HG03457 (cell line): ENCODE data around the gene FCRL5.
"Not testable (repeated sequence)": the region's sequence is repeated elsewhere in the genome, so short reads cannot be mapped to it uniquely, and the experiment has no call there.

ENCODE experiments used
- ATAC-seq: cut with Tn5 transposase; IDR thresholded peaks from one replicate; pipeline ENCODE4 v1.9.1; 2021; ENCODE audit warnings: moderate number of reproducible peaks; ENCODE audit not compliant: unreplicated experiment

FCRL5 gene

DNA sequence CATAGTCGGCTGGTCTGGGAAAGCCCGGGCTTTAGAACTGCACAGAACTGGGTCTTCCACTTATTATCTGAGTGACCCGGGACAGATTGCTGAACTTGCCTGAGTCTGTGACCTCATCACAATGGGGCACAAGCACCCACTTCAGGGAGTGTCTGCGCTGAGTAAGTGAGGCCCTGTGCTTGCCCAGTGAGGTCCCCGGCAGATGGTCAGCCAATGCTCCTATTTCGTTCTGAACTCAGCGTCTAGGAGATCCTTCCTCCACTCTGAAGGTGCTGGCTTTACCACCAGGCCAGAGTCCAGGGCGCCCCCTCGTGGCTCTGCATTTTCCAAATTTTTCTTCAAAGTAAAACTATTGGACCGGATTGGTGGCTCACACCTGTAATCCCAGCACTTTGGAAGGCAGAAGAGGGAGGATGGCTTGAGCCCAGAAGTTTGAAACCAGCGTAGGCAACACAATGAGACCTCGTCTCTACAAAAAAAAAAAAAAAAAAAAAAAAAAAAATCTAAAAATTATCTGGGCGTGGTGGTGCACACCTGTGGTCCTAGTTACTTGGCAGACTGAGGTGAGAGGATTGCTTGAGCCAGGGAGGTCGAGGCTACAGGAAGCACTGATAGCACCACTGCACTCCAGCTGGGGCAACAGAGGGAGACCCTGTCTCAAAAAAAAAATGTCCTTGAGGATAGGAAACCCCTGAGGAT lies 61.7 kb downstream of the FCRL5 start:
- no peak for ATAC-seq

DNA sequence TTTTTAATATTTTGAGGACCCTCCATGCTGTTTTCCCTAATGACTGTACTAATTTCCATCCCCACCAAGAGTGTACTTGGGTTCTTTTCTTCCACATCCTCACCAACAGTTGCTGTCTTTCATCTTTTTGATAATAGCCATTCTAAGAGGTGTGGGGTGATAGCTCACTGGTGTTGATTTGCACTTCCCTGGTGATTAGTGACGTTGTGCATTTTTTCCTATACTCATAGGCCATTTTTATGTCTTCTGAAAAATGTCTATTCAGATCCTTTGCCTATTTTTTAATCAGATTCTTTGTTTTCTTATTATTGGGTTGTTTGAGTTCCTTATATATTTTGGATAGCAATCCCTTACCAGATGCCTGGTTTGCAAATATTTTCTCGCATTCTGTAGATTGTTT lies 64.2 kb downstream of the FCRL5 start:
- ATAC-seq, result no peak

- no peak for ATAC-seq
These were observed 64.8 kb downstream of the FCRL5 start for GRCh38 chr1:157487504-157487903.

- ATAC-seq, result no peak
These were observed 65.2 kb downstream of the FCRL5 start for GRCh38 chr1:157487096-157487495.

DNA sequence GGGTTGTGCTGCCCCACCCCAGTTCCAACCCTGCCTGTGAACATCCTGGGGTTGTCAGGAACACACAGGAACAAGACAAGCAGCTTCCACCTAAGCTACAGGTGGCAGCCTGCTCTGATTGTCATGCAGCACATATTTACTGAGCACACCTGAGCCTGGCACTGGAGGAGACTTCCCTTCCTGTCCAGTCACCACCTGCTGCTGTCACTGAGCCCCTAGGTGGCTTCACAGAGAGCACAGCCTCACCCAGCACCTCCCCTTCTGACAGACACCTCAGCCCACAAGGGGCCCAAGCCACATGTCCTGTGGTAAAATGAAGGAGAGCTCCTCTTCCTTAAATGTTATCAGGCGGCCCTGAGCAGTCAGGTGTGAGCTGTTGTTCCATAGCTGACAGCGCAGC lies 65.9 kb downstream of the FCRL5 start:
- not testable (repeated sequence) for ATAC-seq

DNA sequence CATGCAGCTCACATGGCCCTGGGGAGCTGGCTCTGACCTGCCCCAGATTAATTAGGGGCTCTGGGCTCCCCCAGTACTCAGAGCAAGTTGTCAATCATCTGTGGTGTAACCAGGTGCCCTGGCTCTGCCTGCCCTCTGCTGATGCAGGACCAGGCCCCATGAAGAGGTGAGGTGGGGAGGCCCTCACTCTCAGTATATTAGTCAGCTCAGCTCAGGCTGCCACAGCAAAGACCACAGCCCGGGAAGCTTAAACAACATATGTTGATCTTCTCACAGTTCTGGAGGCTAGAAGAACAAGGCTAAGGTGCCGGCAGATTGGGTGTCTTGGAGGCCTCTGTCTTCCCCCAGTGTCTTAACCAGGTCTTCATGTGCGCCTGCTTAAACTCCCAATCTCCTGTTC lies 66.5 kb downstream of the FCRL5 start:
- no peak for ATAC-seq

DNA sequence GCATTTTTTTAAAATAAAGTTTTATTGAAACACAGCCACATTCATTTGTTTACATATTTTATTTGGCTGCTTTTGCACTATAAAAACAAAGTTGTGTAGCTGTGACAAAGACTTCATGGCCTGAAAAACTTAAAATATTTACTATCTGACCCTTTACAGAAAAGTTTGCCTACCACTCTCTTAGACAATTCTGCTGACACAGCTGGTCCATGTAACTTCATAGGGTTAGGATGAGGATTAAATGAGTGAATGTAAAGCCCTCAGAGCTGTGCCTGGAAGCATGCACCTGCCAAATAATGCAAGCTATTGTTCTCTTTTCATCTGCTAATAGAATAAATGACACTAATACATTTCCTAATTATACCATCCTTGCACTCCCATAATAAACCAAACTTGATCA lies 67.7 kb downstream of the FCRL5 start:
- no peak for ATAC-seq

GRCh38 chr1:157483635-157484034 lies 68.7 kb downstream of the FCRL5 start:
- ATAC-seq, result no peak

- ATAC-seq, result no peak
These were observed 69.6 kb downstream of the FCRL5 start for GRCh38 chr1:157482717-157483116.

- no peak for ATAC-seq
These were observed 70.1 kb downstream of the FCRL5 start for GRCh38 chr1:157482174-157482573.

GRCh38 chr1:157478030-157478429 lies 74.3 kb downstream of the FCRL5 start:
- no peak for ATAC-seq

DNA sequence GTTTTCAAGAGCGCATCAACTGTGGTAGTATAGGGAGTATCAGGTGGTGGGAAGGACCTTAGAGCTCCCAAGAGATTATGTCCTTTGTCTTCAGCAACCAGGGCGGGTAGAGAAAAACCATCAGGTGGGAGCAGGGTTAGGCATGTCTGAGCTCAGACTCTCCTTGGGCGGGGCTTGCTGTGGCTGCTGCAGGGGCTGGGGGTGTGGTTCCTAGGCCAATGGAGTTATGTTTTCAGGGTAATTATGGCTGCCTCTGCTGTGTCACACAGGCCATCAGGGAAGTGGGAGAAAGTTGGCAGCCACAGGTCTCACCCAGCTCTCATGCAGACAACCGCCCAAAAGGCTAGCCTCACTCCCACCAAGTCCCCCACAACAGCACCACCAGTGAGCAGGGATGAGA lies 74.9 kb downstream of the FCRL5 start:
- no peak for ATAC-seq

DNA sequence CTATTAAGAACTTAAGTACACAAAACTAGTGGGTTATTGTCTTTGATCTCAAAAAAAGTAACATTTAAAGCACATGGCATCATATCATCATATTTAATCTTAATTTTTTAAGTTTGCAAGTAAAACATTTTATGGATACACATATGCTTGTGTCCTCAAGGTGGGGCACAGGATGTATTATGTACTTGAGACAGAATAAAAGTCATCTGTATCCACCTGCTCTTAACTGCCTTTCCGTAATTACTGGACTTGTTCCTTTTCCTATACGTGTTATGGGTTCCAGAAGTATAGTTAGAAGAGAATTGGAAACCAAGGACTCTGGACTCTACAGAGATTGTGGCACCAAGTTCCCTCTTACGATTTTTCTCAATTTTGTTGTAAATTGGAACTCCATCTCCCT lies 79.4 kb downstream of the FCRL5 start:
- ATAC-seq, result no peak

- no peak for ATAC-seq
These were observed 80.1 kb downstream of the FCRL5 start for GRCh38 chr1:157472056-157472701.

DNA sequence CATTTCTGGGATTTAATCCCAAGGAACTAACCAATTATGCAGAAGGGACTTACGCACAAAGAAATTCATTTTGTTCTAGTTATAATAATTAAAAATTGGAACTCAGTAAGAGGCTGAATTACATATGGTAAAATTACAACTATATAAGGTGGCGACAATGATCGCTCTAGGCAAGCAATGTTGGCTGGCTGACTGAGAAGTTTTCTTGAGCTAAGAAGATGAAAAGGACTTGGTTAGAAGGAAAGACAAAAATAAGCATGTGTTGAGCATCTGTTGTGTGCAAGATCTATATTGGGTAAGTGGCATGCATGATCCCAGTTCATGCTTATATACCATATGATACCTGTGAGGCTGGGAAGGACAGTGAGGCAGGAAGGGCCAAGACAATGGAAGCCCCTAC lies 80.8 kb downstream of the FCRL5 start:
- ATAC-seq, result no peak

GRCh38 chr1:157469752-157470675 lies 82.3 kb downstream of the FCRL5 start:
- no peak for ATAC-seq

GRCh38 chr1:157469300-157469699 lies 83.0 kb downstream of the FCRL5 start:
- no peak for ATAC-seq

GRCh38 chr1:157466011-157466410 lies 86.3 kb downstream of the FCRL5 start:
- ATAC-seq, result no peak
